ENCODE measurements around the gene NRXN2.
"Not testable (repeated sequence)": the region's sequence is repeated elsewhere in the genome, so short reads cannot be mapped to it uniquely, and the experiment has no call there.

Gene NRXN2

DNA sequence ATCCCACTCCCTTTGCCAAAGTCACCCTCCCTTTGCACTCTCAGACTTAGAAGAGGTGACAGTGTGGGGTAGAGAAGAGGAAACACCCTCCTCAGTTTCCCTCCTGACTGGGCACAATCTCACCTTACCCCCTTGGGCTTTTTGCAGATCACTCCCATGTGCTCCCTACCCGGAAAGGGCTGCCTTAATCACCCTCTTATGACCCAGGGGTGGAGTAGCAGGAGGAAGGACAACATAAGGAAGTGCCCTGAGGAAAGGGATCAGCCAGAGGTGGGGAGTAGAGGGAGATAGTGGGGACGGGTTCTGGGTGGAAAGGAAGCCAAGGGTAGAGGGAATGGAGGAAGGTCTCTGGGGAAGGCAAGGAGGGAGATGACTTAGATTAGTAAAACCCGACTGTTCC is 52.0 kb downstream of the NRXN2 start:
- Histone ChIP-seq H3K4me3 (ENCODE audit: low read length in 2 of 2) (no peak overlapping the region), H3K27ac (replicated peaks; ENCODE audit: low read length) (no peak overlapping the region), H3K79me1 (ENCODE audit: low read depth, low read length) (no peaks in the 10 kb centered on the region), H2AK5ac (ENCODE audit: low read depth, low read length) (no peak overlapping the region), H3K4ac (ENCODE audit: low read length) (no peak overlapping the region), H3K4me1 (ENCODE audit: control insufficient read depth in 2 of 2, insufficient read depth in 1 of 2, low read depth in 1 of 2, low read length in 2 of 2) (peaks cover 7% of the 10 kb centered on the region in 2 donors), H3K23ac (ENCODE audit: low read depth, low read length, poor library complexity) (no peak overlapping the region), H2AFZ (ENCODE audit: low read length) (no peak overlapping the region), H3K4me2 (ENCODE audit: insufficient read depth, low read length, poor library complexity, severe bottlenecking) (no peak overlapping the region), H3K18ac (ENCODE audit: low read length) (no peak overlapping the region), H4K8ac (ENCODE audit: low read depth, low read length) (no peak overlapping the region), H2BK5ac (ENCODE audit: low read length) (no peak overlapping the region), H3K14ac (ENCODE audit: low read length) (no peak overlapping the region), H4K91ac (ENCODE audit: low read depth, low read length, poor library complexity) (no peak overlapping the region), H2BK120ac (ENCODE audit: low read depth, low read length) (no peak overlapping the region), H3K9me3 (replicated peaks in 1 of 2; ENCODE audit: control insufficient read depth in 2 of 2, insufficient read depth in 1 of 2, low read depth in 1 of 2, low read length in 2 of 2) (no peaks in the 10 kb centered on the region), H3K27me3 (ENCODE audit: control insufficient read depth in 3 of 3, insufficient read depth in 3 of 3, low read depth in 1 of 3, low read length in 3 of 3) (no peaks in the 10 kb centered on the region), H3K36me3 (replicated peaks in 1 of 2; ENCODE audit: control insufficient read depth in 2 of 2, insufficient read depth in 2 of 2, low read length in 2 of 2) (no peaks in the 10 kb centered on the region), H2BK12ac (ENCODE audit: low read length) (no peak overlapping the region), H3K9ac (ENCODE audit: low read depth, low read length, poor library complexity) (no peak overlapping the region), H2BK15ac (ENCODE audit: low read length) (no peak overlapping the region)
- DNase-seq (ENCODE audit: low spot score), result no peak
- no CpG with 5 or more reads among the region's 3 CpGs for WGBS, 2 donors (ENCODE audit: extremely low coverage in 2 of 2, insufficient read length in 2 of 2, insufficient replicate concordance in 1 of 2)

DNA sequence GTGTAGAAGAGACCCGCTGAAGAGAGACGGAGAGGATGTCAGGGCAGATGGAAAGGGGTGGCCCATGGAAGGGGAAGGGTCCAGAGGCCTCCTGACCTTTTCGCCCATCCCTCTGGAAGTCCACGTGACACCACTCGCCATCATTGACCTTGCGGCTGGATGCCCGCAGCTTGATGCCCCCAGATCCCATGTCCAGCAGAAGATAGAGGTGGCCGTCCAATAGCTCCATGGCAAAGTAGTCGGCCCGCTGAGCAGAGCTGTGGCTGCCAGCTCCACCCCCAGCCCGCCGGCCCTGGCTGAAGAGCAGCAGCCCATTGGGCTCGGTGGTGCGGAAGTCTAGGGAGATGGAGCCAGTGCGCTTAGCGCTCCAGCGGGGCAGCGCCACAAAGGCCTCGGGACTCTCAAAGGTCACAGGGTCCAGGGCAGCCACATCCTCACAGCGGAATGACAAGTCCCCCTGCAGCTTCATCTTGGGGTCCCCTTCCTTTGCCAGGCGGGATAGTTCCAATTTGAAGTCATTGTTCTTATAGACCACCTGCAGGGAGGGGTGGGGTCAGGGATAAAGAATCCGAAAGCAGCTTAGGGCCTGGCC is 55.7 kb downstream of the NRXN2 start:
- H3K27ac ChIP-seq (replicated peaks; ENCODE audit: low read length), result no peak overlapping the region
- H3K27me3 ChIP-seq (ENCODE audit: control insufficient read depth in 3 of 3, insufficient read depth in 3 of 3, low read depth in 1 of 3, low read length in 3 of 3), result no peaks in the 10 kb centered on the region
- H3K9me3 ChIP-seq (replicated peaks in 1 of 2; ENCODE audit: control insufficient read depth in 2 of 2, insufficient read depth in 1 of 2, low read depth in 1 of 2, low read length in 2 of 2), result no peaks in the 10 kb centered on the region
- no peak overlapping the region for H4K8ac ChIP-seq (ENCODE audit: low read depth, low read length)
- no peak overlapping the region for H2AK5ac ChIP-seq (ENCODE audit: low read depth, low read length)
- H3K14ac ChIP-seq (ENCODE audit: low read length), result no peak overlapping the region
- peak overlapping the region; percentile 59 for H2BK12ac ChIP-seq (ENCODE audit: low read length)
- H3K4ac ChIP-seq (ENCODE audit: low read length), result no peak overlapping the region
- H3K23ac ChIP-seq (ENCODE audit: low read depth, low read length, poor library complexity), result peak overlapping the region; percentile 35
- H4K91ac ChIP-seq (ENCODE audit: low read depth, low read length, poor library complexity), result no peak overlapping the region
- H3K4me1 ChIP-seq (ENCODE audit: control insufficient read depth in 2 of 2, insufficient read depth in 1 of 2, low read depth in 1 of 2, low read length in 2 of 2), result peaks cover 0 to 7% of the 10 kb centered on the region in 2 donors
- no CpG with 5 or more reads among the region's 22 CpGs for WGBS, 2 donors (ENCODE audit: extremely low coverage in 2 of 2, insufficient read length in 2 of 2, insufficient replicate concordance in 1 of 2)
- no peak overlapping the region for H2BK15ac ChIP-seq (ENCODE audit: low read length)
- no peaks in the 10 kb centered on the region for H3K79me1 ChIP-seq (ENCODE audit: low read depth, low read length)
- no peak for DNase-seq (ENCODE audit: low spot score)
- H3K18ac ChIP-seq (ENCODE audit: low read length), result peak overlapping the region; percentile 62
- H2BK120ac ChIP-seq (ENCODE audit: low read depth, low read length), result no peak overlapping the region
- no peak overlapping the region for H3K4me2 ChIP-seq (ENCODE audit: insufficient read depth, low read length, poor library complexity, severe bottlenecking)
- no peak overlapping the region for H3K9ac ChIP-seq (ENCODE audit: low read depth, low read length, poor library complexity)
- no peak overlapping the region for H2BK5ac ChIP-seq (ENCODE audit: low read length)
- no peak overlapping the region for H2AFZ ChIP-seq (ENCODE audit: low read length)
- H3K4me3 ChIP-seq (ENCODE audit: low read length in 2 of 2), result peak overlapping the region in 1 of 2 donors; percentile 18
- H3K36me3 ChIP-seq (replicated peaks in 1 of 2; ENCODE audit: control insufficient read depth in 2 of 2, insufficient read depth in 2 of 2, low read length in 2 of 2), result no peaks in the 10 kb centered on the region

DNA sequence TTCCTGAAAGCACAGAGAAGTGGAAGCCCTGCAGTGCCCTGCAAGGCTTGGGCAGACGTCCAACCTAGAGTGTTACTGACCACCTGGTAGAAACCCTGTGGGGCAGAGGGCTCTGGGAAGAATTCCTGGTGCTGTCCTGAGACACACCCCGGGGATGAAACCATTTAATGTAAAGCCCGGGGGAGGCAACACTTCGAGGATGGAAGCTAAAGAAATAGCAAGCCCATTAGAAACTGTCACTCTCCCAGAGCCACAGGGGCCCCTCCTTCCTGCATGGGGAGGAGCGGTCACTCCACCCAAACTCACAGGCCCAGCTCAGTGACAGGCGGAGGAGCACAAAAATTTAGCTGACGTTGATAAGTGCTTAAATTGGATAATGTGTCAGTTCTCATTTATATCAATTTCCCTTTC is 57.6 kb downstream of the NRXN2 start:
- H3K27me3 ChIP-seq (ENCODE audit: control insufficient read depth in 3 of 3, insufficient read depth in 3 of 3, low read depth in 1 of 3, low read length in 3 of 3), result no peaks in the 10 kb centered on the region
- H4K91ac ChIP-seq (ENCODE audit: low read depth, low read length, poor library complexity), result no peak overlapping the region
- H3K4me1 ChIP-seq (ENCODE audit: control insufficient read depth in 2 of 2, insufficient read depth in 1 of 2, low read depth in 1 of 2, low read length in 2 of 2), result peaks cover 0 to 7% of the 10 kb centered on the region in 2 donors
- H2BK15ac ChIP-seq (ENCODE audit: low read length), result no peak overlapping the region
- H3K79me1 ChIP-seq (ENCODE audit: low read depth, low read length), result no peaks in the 10 kb centered on the region
- no peak overlapping the region for H3K27ac ChIP-seq (replicated peaks; ENCODE audit: low read length)
- no peak for DNase-seq (ENCODE audit: low spot score)
- H3K18ac ChIP-seq (ENCODE audit: low read length), result no peak overlapping the region
- H2BK5ac ChIP-seq (ENCODE audit: low read length), result no peak overlapping the region
- H2BK120ac ChIP-seq (ENCODE audit: low read depth, low read length), result no peak overlapping the region
- no peak overlapping the region for H3K4ac ChIP-seq (ENCODE audit: low read length)
- no peak overlapping the region for H3K4me2 ChIP-seq (ENCODE audit: insufficient read depth, low read length, poor library complexity, severe bottlenecking)
- no CpG with 5 or more reads among the region's 7 CpGs for WGBS, 2 donors (ENCODE audit: extremely low coverage in 2 of 2, insufficient read length in 2 of 2, insufficient replicate concordance in 1 of 2)
- no peak overlapping the region for H3K14ac ChIP-seq (ENCODE audit: low read length)
- no peak overlapping the region for H2AK5ac ChIP-seq (ENCODE audit: low read depth, low read length)
- no peaks in the 10 kb centered on the region for H3K36me3 ChIP-seq (replicated peaks in 1 of 2; ENCODE audit: control insufficient read depth in 2 of 2, insufficient read depth in 2 of 2, low read length in 2 of 2)
- H2AFZ ChIP-seq (ENCODE audit: low read length), result no peak overlapping the region
- no peaks in the 10 kb centered on the region for H3K9me3 ChIP-seq (replicated peaks in 1 of 2; ENCODE audit: control insufficient read depth in 2 of 2, insufficient read depth in 1 of 2, low read depth in 1 of 2, low read length in 2 of 2)
- H3K23ac ChIP-seq (ENCODE audit: low read depth, low read length, poor library complexity), result no peak overlapping the region
- no peak overlapping the region for H4K8ac ChIP-seq (ENCODE audit: low read depth, low read length)
- no peak overlapping the region for H2BK12ac ChIP-seq (ENCODE audit: low read length)
- H3K9ac ChIP-seq (ENCODE audit: low read depth, low read length, poor library complexity), result no peak overlapping the region
- no peak overlapping the region for H3K4me3 ChIP-seq (ENCODE audit: low read length in 2 of 2)

DNA sequence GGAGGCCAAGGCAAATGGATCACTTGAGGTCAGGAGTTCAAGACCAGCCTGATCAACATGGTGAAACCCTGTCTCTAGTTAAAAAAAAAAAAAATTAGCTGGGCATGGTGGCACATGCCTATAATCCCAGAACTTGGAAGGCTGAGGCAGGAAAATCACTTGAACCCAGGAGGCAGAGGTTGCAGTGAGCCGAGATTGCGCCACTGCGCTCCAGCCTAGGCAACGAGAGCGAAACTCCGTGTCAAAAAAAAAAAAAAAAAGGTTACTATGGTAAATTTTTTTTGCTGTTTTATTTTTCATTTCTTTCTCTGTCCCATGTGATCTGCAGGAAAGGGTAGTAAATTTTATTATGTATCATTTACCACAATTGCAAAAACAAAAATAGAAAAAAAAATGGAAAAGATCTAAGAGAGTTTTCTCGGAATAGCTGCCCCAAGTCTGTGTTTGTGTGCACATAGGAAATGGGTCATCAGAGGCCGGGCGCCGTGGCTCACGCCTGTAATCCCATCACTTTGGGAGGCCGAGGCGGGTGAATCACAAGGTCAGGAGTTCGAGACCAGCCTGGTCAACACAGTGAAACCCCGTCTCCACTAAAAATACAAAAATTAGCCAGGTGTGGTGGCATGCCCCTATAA is 58.6 kb downstream of the NRXN2 start:
- not testable (repeated sequence) for H3K4ac ChIP-seq (ENCODE audit: low read length); H2AFZ ChIP-seq (ENCODE audit: low read length); H3K4me1 ChIP-seq (ENCODE audit: control insufficient read depth in 2 of 2, insufficient read depth in 1 of 2, low read depth in 1 of 2, low read length in 2 of 2); H4K8ac ChIP-seq (ENCODE audit: low read depth, low read length); H2BK120ac ChIP-seq (ENCODE audit: low read depth, low read length); DNase-seq (ENCODE audit: low spot score); H2BK12ac ChIP-seq (ENCODE audit: low read length); H4K91ac ChIP-seq (ENCODE audit: low read depth, low read length, poor library complexity); H3K27me3 ChIP-seq (ENCODE audit: control insufficient read depth in 3 of 3, insufficient read depth in 3 of 3, low read depth in 1 of 3, low read length in 3 of 3); H2AK5ac ChIP-seq (ENCODE audit: low read depth, low read length); H3K36me3 ChIP-seq (replicated peaks in 1 of 2; ENCODE audit: control insufficient read depth in 2 of 2, insufficient read depth in 2 of 2, low read length in 2 of 2); H2BK15ac ChIP-seq (ENCODE audit: low read length); H3K27ac ChIP-seq (replicated peaks; ENCODE audit: low read length); H3K18ac ChIP-seq (ENCODE audit: low read length); H3K9me3 ChIP-seq (replicated peaks in 1 of 2; ENCODE audit: control insufficient read depth in 2 of 2, insufficient read depth in 1 of 2, low read depth in 1 of 2, low read length in 2 of 2); H3K79me1 ChIP-seq (ENCODE audit: low read depth, low read length); H3K4me2 ChIP-seq (ENCODE audit: insufficient read depth, low read length, poor library complexity, severe bottlenecking); H2BK5ac ChIP-seq (ENCODE audit: low read length); H3K14ac ChIP-seq (ENCODE audit: low read length); H3K23ac ChIP-seq (ENCODE audit: low read depth, low read length, poor library complexity); H3K9ac ChIP-seq (ENCODE audit: low read depth, low read length, poor library complexity); H3K4me3 ChIP-seq (ENCODE audit: low read length in 2 of 2)
- WGBS, 2 donors (ENCODE audit: extremely low coverage in 2 of 2, insufficient read length in 2 of 2, insufficient replicate concordance in 1 of 2), result no CpG with 5 or more reads among the region's 15 CpGs

All from neuronal stem cell (in vitro differentiated cells).